ENCODE measurements around the gene EML6.

Gene EML6

GRCh38 chr2:54814389-54815147 lies 91.1 kb downstream of the EML6 start:
- Histone ChIP-seq H4K20me1 (ENCODE audit: insufficient read depth, low read length, poor library complexity, severe bottlenecking) (no peaks in the 10 kb centered on the region), H3K9me3 (ENCODE audit: insufficient read depth, low read depth, low read length) (no peaks in the 10 kb centered on the region), H3K4me2 (ENCODE audit: low read depth, low read length, poor library complexity, severe bottlenecking) (no peak overlapping the region), H2AFZ (ENCODE audit: low read length) (no peak overlapping the region), H3K27me3 (ENCODE audit: insufficient read depth, low read length, poor library complexity, severe bottlenecking) (no peaks in the 10 kb centered on the region), H3K36me3 (ENCODE audit: insufficient read depth, low read length) (no peaks in the 10 kb centered on the region), H3K9me2 (replicated peaks; ENCODE audit: low read depth, low read length) (no peaks in the 10 kb centered on the region), H3F3A (ENCODE audit: low read depth) (no peaks in the 10 kb centered on the region), H3K4me3 (ENCODE audit: low read length, poor library complexity, severe bottlenecking) (no peak overlapping the region), H3K79me2 (ENCODE audit: insufficient read depth, low read length) (no peaks in the 10 kb centered on the region), H3K4me1 (ENCODE audit: insufficient read depth, low read length, poor library complexity, severe bottlenecking) (peaks cover 9% of the 10 kb centered on the region), H3K9ac (ENCODE audit: low read depth, low read length, poor library complexity, severe bottlenecking) (no peak overlapping the region)
- TF ChIP-seq EZH2phosphoT487 (IDR thresholded peaks at IDR 0.05; ENCODE audit: borderline replicate concordance): no peak
- TF ChIP-seq, protein P1, sequence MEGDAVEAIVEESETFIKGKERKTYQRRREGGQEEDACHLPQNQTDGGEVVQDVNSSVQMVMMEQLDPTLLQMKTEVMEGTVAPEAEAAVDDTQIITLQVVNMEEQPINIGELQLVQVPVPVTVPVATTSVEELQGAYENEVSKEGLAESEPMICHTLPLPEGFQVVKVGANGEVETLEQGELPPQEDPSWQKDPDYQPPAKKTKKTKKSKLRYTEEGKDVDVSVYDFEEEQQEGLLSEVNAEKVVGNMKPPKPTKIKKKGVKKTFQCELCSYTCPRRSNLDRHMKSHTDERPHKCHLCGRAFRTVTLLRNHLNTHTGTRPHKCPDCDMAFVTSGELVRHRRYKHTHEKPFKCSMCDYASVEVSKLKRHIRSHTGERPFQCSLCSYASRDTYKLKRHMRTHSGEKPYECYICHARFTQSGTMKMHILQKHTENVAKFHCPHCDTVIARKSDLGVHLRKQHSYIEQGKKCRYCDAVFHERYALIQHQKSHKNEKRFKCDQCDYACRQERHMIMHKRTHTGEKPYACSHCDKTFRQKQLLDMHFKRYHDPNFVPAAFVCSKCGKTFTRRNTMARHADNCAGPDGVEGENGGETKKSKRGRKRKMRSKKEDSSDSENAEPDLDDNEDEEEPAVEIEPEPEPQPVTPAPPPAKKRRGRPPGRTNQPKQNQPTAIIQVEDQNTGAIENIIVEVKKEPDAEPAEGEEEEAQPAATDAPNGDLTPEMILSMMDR (conservative IDR thresholded peaks at IDR 0.05; ENCODE audit: low read length): no peak

DNA sequence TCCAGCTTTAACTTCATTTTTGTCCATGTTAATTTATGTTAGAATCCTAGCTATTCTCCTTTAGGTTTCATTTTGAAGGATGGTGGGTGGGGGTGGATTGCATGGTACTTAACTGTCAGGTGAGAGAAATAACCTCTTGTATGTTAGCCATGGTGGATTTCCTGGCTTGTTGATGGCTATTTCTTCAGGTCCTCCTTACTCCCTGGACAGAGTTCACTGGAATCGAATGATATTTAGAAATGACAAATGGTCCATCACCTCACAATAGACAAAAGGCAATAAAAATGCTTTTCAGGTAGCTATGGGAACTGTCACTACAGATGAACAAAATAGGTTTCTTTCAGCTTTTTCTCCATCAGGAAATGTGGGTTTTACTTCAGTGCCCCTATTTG lies 91.7 kb downstream of the EML6 start:
- H3K4me3 ChIP-seq (ENCODE audit: low read length, poor library complexity, severe bottlenecking): no peak overlapping the region
- no peaks in the 10 kb centered on the region for H3K9me3 ChIP-seq (ENCODE audit: insufficient read depth, low read depth, low read length)
- H4K20me1 ChIP-seq (ENCODE audit: insufficient read depth, low read length, poor library complexity, severe bottlenecking): no peaks in the 10 kb centered on the region
- no peaks in the 10 kb centered on the region for H3F3A ChIP-seq (ENCODE audit: low read depth)
- no peak overlapping the region for H3K4me2 ChIP-seq (ENCODE audit: low read depth, low read length, poor library complexity, severe bottlenecking)
- no peaks in the 10 kb centered on the region for H3K27me3 ChIP-seq (ENCODE audit: insufficient read depth, low read length, poor library complexity, severe bottlenecking)
- no peaks in the 10 kb centered on the region for H3K79me2 ChIP-seq (ENCODE audit: insufficient read depth, low read length)
- no peaks in the 10 kb centered on the region for H3K9me2 ChIP-seq (replicated peaks; ENCODE audit: low read depth, low read length)
- no peak for TF ChIP-seq EZH2phosphoT487 (IDR thresholded peaks at IDR 0.05; ENCODE audit: borderline replicate concordance)
- TF ChIP-seq, protein P1 (conservative IDR thresholded peaks at IDR 0.05; ENCODE audit: low read length): no peak
- H3K36me3 ChIP-seq (ENCODE audit: insufficient read depth, low read length): no peaks in the 10 kb centered on the region
- H2AFZ ChIP-seq (ENCODE audit: low read length): no peak overlapping the region
- H3K4me1 ChIP-seq (ENCODE audit: insufficient read depth, low read length, poor library complexity, severe bottlenecking): peaks cover 9% of the 10 kb centered on the region
- H3K9ac ChIP-seq (ENCODE audit: low read depth, low read length, poor library complexity, severe bottlenecking): no peak overlapping the region

DNA sequence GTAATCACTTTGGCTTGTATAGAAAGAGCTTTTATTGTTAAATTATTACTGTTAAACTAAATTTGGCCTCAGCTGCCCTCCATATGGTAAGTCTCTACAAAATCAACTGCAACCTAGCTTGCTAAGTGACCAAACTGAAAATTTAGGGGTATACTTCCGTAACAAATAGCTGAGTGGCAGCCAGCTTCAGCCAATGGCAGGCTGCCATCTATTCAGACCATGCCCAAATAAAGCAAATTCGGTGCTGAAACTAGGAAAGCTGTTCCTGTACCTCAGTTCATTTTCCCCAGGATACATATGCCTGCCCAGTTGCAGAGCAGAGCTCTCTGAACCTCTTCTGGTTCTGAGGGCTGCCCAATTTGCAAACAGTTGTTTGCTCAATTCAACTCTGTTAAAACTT lies 94.8 kb downstream of the EML6 start:
- Histone ChIP-seq H3K9ac (ENCODE audit: low read depth, low read length, poor library complexity, severe bottlenecking) (no peak overlapping the region), H3F3A (ENCODE audit: low read depth) (no peaks in the 10 kb centered on the region), H3K4me3 (ENCODE audit: low read length, poor library complexity, severe bottlenecking) (no peak overlapping the region), H3K4me2 (ENCODE audit: low read depth, low read length, poor library complexity, severe bottlenecking) (no peak overlapping the region), H3K9me3 (ENCODE audit: insufficient read depth, low read depth, low read length) (no peaks in the 10 kb centered on the region), H4K20me1 (ENCODE audit: insufficient read depth, low read length, poor library complexity, severe bottlenecking) (no peaks in the 10 kb centered on the region), H3K79me2 (ENCODE audit: insufficient read depth, low read length) (no peaks in the 10 kb centered on the region), H2AFZ (ENCODE audit: low read length) (no peak overlapping the region), H3K27me3 (ENCODE audit: insufficient read depth, low read length, poor library complexity, severe bottlenecking) (no peaks in the 10 kb centered on the region), H3K36me3 (ENCODE audit: insufficient read depth, low read length) (no peaks in the 10 kb centered on the region), H3K9me2 (replicated peaks; ENCODE audit: low read depth, low read length) (no peaks in the 10 kb centered on the region), H3K4me1 (ENCODE audit: insufficient read depth, low read length, poor library complexity, severe bottlenecking) (peaks cover 9% of the 10 kb centered on the region)
- TF ChIP-seq, protein P1 (conservative IDR thresholded peaks at IDR 0.05; ENCODE audit: low read length): no peak
- TF ChIP-seq EZH2phosphoT487 (IDR thresholded peaks at IDR 0.05; ENCODE audit: borderline replicate concordance): no peak
